HG02852 (cell line): Measurements from ENCODE around the gene TMEM45A.
"Not testable (repeated sequence)": the region's sequence is repeated elsewhere in the genome, so short reads cannot be mapped to it uniquely, and the experiment has no call there.

ENCODE experiments used
- ATAC-seq: cut with Tn5 transposase; IDR thresholded peaks from one replicate; pipeline ENCODE4 v1.9.1; 2021; ENCODE audit warnings: mild to moderate bottlenecking, moderate library complexity; ENCODE audit not compliant: unreplicated experiment

Gene TMEM45A

DNA sequence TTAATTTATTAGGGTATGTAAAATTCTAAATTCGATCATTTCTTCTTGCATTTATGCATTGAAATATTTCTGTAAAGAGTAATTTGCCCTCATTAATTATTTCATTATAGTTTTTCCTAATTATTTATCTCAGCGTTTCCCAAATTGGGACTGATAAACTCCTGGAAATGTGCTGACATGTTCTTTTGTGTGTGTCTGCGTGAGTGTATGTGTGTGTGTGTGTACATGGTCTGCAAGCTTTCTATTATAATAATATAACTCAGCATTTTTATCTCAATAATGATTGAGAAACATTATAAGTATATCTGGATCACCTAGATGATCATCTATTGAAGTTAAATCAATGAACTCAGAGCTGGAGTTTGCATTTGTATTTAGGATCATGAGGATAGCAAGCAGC is 38.7 kb downstream of the TMEM45A start:
- ATAC-seq = no peak

DNA sequence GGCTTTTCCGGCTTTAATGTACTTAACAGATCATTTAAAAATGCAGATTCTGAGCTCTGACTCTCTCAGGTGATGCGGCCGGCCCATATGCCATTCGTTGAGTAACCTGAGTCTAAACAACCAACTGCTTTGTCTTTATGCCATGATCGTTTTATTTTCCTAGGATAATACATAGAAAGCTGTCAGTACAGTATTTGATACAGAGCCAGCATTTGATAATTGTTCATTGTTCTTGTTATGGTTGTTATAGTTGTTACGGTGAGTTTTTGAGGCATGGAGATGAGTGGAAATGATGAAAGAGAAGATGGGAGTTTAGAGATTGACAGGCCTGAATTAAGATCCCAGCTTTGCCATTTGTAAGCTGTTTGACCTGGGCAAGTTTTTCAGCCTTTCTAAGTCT is 40.0 kb downstream of the TMEM45A start:
- no peak for ATAC-seq

DNA sequence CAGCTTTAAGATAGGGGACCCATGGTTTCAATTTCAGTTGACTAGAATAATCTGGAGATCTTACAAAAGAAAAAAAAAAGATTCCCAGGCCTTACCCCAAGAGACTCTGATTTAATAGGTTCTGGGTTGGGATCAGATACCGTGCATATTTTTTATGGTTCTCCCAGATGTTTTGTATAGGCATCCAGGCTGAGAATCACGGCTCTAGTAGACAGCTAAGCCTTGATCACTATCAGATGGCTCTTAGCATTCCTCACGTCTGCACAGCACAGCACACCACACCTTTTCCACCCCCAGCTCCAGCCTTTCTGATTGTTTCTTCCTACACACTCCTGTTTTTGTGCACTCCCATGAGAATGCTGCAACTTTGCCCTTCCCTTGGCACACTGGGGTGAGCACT is 40.8 kb downstream of the TMEM45A start:
- ATAC-seq = no peak

DNA sequence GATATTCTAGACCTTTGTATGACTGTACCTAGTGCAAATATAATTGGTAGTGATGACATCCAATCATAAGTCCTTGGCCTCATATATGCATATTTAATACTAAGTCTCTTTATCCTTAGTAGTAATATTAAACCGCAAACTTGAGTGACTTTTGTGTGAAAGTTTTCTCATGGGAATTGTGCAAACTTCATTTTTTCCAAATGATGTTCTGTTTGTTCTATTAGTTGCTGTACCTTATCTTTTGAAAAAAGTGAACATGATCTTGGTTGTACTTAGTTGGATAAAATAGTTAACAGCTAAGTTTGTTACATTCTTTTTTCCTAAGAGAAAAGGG is 43.2 kb downstream of the TMEM45A start:
- ATAC-seq = no peak

DNA sequence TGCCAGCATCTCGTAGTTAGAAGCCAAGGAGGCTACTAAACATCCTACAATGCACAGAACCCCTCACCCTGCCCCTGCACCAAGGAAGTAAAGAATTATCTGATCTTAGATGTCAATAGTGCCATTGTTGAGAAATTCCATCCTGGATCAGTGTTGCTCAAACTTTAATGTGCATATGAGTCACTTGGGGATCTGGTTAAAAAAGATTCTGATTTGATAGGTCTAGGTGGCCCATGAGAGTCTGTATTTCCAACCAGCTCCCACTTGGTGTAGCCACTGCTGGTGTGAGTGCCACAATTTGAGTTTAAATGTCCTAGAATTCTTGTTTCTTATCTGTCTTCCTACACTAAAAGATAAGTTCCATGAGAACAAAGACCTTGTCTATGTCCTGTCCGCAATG is 43.7 kb downstream of the TMEM45A start:
- ATAC-seq = no peak

DNA sequence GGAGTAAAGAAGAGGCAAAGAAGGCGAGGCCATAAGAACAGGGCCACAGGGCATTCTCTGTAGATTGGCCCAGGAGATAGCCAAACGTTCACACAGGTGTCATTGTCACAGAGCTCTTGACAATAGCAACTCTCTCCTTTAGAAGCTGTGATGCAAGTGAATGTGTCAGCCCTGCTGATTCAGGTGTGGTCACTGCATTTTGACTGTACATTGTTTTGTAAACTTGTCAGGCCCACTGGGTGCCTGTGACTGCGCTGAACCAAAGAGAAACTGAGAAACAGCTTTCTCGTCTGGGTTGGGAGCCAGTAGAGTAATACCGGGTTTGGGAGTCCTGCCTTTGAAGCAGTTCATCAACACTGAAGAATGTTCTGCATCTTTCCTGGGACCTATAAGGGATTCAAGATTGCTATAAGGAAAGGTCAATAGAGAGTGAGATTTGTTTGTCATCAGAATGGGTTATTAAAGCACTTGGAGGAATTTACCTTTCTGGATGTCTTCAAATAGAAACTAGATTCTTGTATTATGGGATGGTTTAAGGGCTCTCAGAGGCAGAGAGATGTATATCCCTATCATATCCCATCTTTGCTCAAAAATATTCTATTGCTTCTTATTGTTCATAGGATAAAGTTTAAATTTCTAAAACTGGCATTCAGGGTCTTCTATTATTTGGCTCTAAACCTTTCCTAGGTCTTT is 45.4 kb downstream of the TMEM45A start:
- peak; percentile 75 for ATAC-seq

DNA sequence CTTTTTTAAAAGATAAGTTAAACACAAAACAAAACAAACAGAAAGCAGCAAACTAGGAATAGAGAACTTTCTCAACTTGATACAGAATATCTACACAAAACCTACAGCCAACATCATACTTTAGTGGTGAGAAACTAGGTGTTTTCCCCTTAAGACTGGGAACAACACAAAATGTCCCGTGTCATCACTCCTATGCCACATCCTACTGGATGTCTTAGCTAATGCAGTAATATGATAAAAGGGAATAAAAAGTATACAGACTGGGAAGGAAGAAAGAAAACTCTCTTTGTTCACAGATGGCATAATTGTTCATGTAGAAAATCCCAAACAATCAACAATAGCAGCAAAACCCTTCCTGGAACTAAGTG is 45.9 kb downstream of the TMEM45A start:
- ATAC-seq = no peak

DNA sequence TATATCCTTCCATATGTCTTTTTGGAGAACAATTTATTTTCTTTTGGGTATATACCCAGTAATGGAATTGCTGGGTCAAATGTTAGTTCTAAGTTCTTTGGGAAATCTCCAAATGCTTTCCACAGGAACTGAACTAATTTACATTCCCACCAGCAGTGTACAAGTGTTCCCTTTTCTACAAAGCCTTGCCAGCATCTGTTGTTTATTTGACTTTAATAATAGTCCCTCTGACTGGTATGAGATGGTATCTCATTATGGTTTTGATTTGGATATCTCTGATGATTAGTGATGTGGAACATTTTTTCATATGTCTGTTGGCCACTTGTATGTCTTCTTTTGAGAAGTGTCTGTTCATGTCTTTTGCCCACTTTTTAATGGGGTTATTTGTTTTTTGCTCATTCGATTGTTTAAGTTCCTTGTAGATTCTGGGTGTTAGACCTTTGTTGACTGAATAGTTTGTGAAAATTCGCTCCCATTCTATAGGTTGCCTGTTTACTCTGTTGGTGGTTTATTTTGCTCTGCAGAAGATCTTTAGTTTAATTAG is 48.4 kb downstream of the TMEM45A start:
- no peak for ATAC-seq

DNA sequence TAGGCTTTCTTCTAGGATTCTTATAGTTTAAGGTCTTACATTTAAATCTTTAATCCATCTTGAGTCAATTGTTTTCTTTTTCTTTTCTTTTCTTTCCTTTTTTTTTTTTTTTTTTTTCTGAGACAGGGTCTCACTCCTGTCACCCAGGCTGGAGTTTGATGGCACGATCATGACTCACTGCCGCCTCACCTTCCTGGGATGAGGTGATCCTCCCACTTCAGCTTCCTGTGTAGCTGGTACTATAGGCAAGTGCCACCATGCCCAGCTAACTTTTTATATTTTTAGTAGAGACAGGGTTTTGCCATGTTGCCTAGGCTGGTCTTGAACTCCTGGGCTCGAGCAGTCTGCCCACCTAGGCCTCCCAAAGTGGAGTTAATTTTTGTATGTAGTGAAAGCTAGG is 49.0 kb downstream of the TMEM45A start:
- ATAC-seq = not testable (repeated sequence)

DNA sequence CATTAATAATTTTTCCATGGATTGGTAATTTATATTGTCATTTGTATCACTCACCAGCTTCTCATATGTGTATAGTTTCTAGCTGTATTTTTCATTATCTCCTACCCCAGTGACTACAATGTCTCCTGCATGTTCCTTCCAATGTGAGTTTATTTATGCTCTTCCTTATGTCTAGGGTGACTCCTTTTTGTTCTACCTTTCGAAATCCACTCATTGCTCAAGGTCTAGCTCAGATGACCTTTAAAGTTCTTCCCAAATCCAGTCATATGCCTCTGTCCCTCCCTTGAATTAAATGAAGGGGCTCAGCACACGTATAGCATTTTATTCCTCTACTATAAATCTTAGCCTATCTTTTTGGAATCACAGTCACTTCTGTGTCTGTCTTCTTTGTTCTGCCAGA is 53.0 kb downstream of the TMEM45A start:
- no peak for ATAC-seq

DNA sequence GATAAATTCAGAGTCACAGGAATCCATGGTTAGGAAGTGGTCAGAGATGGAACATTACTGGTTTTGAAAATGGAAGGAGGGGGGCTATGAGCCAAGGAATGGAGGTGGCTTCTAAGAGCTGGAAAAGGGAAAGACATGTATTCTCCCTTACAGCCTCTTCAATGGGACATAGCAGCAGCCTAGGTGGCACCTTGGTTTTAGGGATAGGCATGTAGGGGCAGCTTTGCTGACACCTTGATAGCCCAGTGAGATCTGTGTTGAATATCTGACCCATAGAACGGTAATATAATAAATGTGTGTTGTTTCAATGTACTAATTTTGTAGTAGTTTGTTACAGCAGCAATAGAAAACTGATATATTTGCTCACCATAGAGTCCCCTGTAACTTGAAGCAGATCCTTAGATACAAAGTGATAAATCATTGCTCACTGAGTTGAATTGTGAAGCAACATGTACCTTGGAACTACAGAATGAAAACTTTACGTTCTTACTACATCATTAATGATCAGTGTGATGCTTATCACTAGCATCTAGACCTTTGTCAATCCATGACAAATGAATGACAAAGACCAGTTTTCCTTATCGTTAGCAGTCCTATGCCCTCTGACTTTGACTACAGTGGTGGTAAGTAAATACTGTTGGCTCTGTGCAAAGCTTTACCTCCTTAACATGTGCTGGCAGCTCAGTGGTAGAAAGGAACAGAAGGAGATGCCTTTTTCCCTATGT is 53.8 kb downstream of the TMEM45A start:
- ATAC-seq = no peak

DNA sequence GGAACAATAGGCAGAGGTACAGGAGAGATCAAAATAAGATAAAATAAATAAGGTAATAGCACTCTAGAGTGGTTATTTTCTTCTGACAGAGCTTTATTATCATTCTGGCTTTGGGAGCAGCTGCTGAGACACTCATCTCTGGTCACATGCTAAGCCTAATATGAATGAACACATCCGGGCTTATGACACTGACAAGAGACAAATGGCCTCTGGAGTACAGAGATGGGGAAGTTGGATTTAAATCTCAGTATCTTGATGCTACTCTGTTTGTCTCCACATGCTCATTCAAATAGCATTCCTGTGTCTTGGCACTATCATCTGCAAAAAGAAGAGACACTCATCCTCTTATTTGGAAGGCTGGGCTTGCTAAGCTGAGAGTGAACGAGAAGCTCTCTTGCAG is 55.6 kb downstream of the TMEM45A start:
- no peak for ATAC-seq

DNA sequence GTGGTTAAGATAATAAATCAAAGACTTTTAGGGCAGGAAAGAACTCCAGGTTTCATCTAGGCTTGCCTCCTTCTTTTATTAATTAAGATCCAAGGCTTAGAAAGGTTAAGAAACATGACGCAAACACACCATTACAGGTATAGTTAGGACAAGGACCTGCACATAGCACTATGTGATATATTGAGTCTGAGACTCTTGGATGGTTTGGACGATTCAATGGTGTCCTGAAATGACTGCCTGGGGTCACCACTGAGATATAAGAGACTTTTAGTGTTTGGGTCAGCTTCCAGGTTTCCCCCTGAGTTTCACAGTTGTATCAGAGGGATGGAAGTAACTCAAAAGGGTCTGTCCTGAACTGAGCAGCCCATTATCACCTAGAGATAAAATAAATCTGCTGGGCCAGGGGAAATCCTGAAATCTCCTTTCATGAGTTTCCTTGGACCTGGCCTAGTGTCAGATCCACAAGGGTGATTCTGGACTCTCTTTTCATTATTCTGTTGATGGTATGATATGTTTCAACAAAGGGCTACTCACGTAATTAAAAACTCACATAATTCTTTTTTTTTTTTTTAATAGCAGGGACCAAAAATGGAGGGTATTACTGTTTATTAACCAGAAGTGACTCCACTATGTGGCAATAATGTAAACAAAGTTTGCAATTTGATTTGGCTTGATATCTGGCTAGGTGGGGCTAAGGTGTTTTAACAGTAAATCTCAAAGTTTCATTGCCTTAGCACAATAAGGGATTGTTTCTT is 61.4 kb downstream of the TMEM45A start:
- ATAC-seq = no peak

DNA sequence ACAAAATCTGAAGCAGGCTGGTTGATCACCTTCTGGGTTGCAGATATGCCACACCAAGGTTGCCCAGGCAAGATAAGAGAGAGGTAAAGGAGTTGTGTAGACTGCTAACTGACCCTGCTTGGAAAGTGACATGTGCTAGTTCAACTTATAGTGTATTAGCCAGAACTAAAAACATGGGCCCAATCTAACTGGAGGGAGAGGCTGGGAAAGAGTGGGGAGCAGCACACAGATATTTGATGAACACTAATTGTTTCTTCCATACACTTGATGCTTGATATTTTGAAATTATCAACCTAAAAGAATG is 61.9 kb downstream of the TMEM45A start:
- ATAC-seq = no peak

DNA sequence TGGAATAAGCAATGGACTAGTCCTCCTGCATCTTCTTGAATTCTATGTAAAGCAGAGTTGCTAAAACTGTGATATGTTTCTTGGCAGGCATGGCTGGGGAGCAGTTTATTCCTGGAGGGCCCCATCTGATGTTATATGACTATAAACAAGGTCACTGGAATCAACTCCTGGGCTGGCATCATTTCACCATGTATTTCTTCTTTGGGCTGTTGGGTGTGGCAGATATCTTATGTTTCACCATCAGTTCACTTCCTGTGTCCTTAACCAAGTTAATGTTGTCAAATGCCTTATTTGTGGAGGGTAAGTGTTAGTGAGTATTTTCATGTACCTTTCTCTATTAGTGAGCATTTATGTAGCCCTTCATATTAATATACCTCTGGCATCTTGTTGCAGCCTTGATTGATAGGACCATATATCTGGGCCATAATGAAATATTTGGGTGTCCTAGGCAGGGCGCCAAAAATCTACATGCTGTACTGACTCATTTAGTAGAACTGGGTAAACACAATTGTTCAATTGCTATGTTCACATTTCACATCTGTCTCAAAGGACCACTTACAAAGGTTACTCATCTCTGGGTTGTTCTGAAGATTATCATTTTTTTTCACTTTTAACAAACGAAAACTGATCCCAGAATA is 64.4 kb downstream of the TMEM45A start:
- no peak for ATAC-seq

DNA sequence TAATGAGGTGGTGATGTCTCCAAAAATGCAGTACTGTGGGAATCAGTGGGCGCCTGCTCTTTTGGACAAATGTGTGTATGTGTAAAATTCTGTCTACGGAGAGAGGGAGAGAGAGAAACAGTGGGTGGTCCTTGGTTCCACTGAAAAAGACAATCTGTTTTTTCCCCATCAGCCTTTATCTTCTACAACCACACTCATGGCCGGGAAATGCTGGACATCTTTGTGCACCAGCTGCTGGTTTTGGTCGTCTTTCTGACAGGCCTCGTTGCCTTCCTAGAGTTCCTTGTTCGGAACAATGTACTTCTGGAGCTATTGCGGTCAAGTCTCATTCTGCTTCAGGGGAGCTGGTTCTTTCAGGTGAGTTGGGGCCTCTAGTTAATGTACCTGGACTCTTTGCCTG is 65.8 kb downstream of the TMEM45A start:
- ATAC-seq = no peak

DNA sequence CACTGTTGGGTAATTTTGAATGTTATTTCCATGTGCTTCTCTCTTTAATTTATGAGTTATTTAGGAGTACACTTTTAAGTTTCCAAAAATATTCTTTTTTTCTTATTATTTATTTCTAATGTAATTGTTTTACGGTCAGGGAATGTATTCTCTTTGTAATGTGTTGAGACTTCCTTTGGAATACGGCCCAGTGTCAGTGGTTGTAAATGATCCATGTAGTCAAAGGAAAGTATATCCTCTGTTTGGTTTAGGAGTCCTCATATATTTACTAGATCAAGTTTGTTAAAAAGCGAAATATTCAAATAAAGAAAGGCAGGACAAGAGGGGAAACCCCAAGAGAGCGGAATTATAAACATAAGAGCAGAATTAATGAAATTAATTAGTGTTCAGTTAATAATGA is 68.0 kb downstream of the TMEM45A start:
- no peak for ATAC-seq

DNA sequence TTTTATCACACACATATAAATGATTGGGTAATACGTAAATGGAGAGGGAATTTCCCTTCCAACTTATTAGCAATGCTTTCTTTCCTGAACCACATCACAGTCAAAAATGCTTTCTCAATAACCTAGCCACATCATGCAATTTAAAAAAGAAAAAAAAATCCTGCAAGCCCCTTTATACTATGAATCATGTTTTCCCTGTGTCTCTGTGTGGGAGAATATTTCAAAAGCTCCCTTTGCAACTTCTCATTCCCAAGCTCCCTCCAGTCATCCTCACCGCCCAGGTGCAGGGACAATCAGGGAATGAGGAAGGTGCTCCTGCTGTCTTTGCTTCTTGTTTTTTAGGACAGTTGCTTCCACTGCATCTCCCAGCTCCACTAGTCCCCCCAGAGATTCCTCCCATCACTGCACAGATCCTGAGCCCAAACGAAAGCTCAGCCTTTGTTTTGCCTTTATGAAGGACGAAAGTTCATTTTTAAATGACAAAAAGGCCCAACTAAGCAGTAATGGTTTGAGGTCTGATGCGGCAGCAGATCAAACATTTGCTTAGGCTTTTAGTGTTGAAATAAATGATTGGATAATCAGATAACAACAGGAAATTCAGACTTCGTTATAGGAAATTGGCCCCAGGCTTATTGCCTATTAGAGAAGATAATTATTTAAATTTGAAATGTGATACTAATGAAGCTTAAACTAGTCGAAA is 69.2 kb downstream of the TMEM45A start:
- no peak for ATAC-seq

DNA sequence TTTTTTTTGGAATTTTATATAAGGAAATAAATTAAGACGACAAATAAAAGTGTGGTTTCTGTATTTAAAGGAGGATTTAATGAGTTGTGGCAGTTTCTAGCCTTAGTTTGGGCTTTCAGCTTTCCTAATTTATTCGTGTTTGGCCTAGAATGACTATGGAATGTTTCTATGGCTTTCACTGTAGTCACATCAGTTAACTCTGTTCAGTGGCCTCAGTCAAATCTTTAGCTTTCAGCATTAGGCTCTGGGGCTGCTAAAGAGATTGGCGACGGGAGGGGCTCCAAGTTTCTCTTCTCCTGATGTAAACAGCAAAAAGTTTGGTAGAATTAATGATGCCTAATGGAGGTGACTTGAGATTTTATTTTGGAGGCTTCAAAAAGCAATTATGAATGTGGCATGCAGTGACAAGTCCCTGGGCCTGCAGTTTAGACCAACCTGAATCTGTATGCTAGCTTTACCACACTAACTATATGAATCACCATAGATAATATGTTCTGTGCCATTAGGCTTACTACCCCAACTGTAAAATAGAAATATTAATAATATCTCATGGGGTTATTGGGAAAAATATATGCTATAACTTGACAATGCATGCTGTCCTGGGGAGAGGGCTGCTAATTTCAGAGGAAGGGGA is 69.9 kb downstream of the TMEM45A start:
- ATAC-seq = no peak

DNA sequence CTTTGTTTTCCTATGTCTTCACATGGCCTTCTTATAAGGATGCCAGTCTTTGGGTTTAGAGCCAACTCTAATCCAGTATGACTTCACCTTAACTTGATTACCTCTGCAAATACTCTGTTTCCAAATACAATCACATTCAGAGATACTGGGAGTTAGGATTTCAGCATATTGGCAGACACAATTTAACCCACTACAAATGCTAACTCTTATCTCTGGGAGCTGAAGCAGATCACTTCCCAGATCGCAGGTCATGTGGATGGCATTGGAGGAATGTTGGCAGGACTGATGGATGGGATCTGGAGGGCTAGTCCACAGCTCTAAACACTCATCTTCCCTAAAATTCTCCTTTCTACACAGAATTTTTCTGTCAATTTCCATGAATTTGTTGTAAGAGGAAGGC is 70.8 kb downstream of the TMEM45A start:
- no peak for ATAC-seq
